BJ (cell line): Measurements from ENCODE around the gene PLCH2. TPM values are rescaled to one million over a fixed set of nuclear protein-coding genes. Genes with fewer than 3 reads are reported as not detected.
"Not testable (repeated sequence)": the region's sequence is repeated elsewhere in the genome, so short reads cannot be mapped to it uniquely, and the experiment has no call there.

Experiments used
- CTCF ChIA-PET: fragments of 350-600 bp; formaldehyde crosslinking; extraction: SDS; loops from one replicate; lab custom pipeline; 2021; ENCODE audit warnings: antibody characterized with exemption, inconsistent platforms; lab: Yijun Ruan, JAX
- POLR2A ChIA-PET: fragments of 300-600 bp; sonication (Branson Sonifier 250); formaldehyde crosslinking; extraction: SDS; loops from one replicate; lab custom pipeline; 2021; ENCODE audit warnings: antibody characterized with exemption; lab: Charles Lee
- DNase-seq: peaks from one replicate; pipeline ENCODE4 v3.0.0-alpha.2; 2011; ENCODE audit warnings: low read depth
- H3K27me3 ChIP-seq: 2 replicates; pipeline ENCODE4 v1.6.0; 2011; ENCODE audit warnings: low read length; ENCODE audit not compliant: control insufficient read depth, insufficient read depth
- H3K36me3 ChIP-seq: 2 replicates; pipeline ENCODE4 v1.5.1; 2011; ENCODE audit warnings: low read length; ENCODE audit not compliant: control insufficient read depth, insufficient read depth
- H3K4me3 ChIP-seq: 2 replicates; pipeline ENCODE4 v1.5.1; 2011; ENCODE audit warnings: low read depth, mild to moderate bottlenecking, control low read depth, low read length
- CTCF ChIP-seq: IDR thresholded peaks from 2 replicates; pipeline ENCODE4 v1.5.1; 2011; ENCODE audit warnings: low read depth, mild to moderate bottlenecking, control low read depth, inconsistent platforms, low read length, moderate library complexity; ENCODE audit not compliant: insufficient read depth
- polyA plus RNA-seq: library from polyadenylated mRNA; depleted of rRNA; stranded (reverse); fragments of >200 nt; gene quantifications from 2 replicates; pipeline ENCODE4 v1.2.3, GENCODE V29; 2011

Gene PLCH2
- polyA plus RNA-seq, 1 experiment = 0.06 TPM

DNA sequence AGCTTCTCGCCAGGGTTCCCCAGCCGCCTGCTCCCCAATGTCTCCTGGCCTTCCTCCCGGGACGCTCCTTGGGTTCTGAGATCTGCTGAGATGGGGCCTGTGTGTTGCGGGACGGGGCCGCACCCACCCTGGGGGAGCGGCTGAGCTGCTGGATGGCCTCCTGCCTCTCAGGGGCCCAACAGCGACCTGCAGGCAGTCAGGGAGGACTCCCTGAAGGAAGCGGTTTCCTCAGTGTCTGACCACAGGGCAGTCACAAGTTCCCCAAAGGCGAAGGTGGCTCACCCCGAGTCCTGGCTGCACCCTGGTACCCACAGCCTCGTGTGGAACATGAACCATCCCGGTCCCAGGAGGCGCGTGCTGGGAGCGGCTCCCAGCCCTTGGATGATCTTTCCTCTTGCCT is 18.6 kb upstream of the PLCH2 start:
- ChIA-PET CTCF (no interaction called here), POLR2A (no interaction called here)
- no peak overlapping the region for H3K4me3 ChIP-seq
- peaks cover 4% of the 10 kb centered on the region; the same call in 1 of the 2 replicates for H3K27me3 ChIP-seq
- H3K36me3 ChIP-seq = no peaks in the 10 kb centered on the region
- DNase-seq = no peak
- TF ChIP-seq CTCF = no peak

DNA sequence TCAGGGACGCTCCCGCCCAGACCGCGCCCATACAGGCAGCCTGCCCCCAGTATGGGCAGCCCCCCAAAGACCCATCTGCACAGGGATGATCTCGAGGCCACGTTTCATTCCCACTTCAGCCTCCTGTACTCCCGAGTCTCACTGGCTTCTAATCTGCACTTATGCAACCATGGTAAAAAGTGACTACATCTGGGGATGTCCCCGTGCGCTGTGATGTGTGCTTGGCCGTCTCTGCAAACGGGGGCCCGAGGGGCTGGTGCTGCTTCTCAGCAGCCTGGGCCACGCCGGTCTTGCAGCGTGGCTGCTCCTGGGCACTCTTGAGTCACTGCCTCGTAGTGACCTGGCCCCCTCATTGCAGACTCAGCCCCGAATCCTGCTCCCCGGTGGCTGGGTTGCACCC is 17.4 kb upstream of the PLCH2 start:
- H3K27me3 ChIP-seq = peaks cover 12% of the 10 kb centered on the region
- H3K36me3 ChIP-seq = no peaks in the 10 kb centered on the region
- ChIA-PET CTCF (interaction anchor here (1.5 kb wide), 1 partner anchor 10 kb away, joined by 3 read pairs; no protein-coding TSS in a partner anchor), POLR2A (no interaction called here)
- no peak for TF ChIP-seq CTCF
- DNase-seq = no peak
- H3K4me3 ChIP-seq = no peak overlapping the region

DNA sequence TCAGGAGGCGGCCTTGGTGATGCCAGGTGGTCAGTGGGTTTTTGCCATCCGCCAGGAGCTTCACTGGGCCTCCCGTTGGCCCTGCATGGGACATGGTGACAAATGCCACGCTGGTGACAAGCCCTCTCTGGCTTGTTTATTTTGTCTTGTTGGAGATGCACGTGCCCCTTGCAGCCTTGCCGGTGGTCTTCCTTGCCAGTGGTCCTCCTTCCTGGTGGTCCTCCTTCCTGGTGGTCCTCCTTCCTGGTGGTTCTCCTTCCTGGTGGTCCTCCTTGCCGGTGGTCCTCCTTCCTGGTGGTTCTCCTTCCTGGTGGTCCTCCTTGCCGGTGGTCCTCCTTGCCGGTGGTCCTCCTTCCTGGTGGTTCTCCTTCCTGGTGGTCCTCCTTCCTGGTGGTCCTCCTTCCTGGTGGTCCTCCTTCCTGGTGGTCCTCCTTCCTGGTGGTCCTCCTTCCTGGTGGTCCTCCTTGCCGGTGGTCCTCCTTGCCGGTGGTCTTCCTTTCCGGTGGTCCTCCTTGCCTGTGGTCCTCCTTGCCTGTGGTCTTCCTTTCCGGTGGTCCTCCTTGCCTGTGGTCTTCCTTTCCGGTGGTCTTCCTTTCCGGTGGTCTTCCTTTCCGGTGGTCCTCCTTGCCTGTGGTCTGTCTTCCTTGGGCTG is 16.9 kb upstream of the PLCH2 start:
- H3K4me3 ChIP-seq, POLR2A ChIA-PET, H3K36me3 ChIP-seq, DNase-seq: not testable (repeated sequence)
- H3K27me3 ChIP-seq = peaks cover 16% of the 10 kb centered on the region
- CTCF ChIA-PET = interaction anchor here (1.5 kb wide), 1 partner anchor 9 kb away, joined by 3 read pairs; no protein-coding TSS in a partner anchor

- CTCF ChIA-PET = interaction anchor here (1.5 kb wide), 1 partner anchor 8 kb away, joined by 3 read pairs; no protein-coding TSS in a partner anchor
- H3K4me3 ChIP-seq = no peak overlapping the region
Measured at GRCh38 chr1:2459757-2460156, 16.3 kb upstream of the PLCH2 start.

GRCh38 chr1:2460203-2460602 is 15.9 kb upstream of the PLCH2 start:
- ChIA-PET POLR2A (no interaction called here), CTCF (interaction anchor here (1.5 kb wide), 1 partner anchor 8 kb away, joined by 3 read pairs; no protein-coding TSS in a partner anchor)
- TF ChIP-seq CTCF = no peak
- no peak for DNase-seq
- Histone ChIP-seq H3K27me3 (peaks cover 22% of the 10 kb centered on the region), H3K36me3 (no peaks in the 10 kb centered on the region), H3K4me3 (no peak overlapping the region)

More at GRCh38 chr1:2459757-2460156, 16.3 kb upstream of the PLCH2 start:
- H3K36me3 ChIP-seq = no peaks in the 10 kb centered on the region
- DNase-seq = no peak
- POLR2A ChIA-PET = no interaction called here
- peaks cover 21% of the 10 kb centered on the region for H3K27me3 ChIP-seq
- TF ChIP-seq CTCF = 0 out of 2 replicates have a peak, but pooled peaks have one; percentile 10
